ENCODE measurements around the gene U2SURP.

Gene U2SURP

DNA sequence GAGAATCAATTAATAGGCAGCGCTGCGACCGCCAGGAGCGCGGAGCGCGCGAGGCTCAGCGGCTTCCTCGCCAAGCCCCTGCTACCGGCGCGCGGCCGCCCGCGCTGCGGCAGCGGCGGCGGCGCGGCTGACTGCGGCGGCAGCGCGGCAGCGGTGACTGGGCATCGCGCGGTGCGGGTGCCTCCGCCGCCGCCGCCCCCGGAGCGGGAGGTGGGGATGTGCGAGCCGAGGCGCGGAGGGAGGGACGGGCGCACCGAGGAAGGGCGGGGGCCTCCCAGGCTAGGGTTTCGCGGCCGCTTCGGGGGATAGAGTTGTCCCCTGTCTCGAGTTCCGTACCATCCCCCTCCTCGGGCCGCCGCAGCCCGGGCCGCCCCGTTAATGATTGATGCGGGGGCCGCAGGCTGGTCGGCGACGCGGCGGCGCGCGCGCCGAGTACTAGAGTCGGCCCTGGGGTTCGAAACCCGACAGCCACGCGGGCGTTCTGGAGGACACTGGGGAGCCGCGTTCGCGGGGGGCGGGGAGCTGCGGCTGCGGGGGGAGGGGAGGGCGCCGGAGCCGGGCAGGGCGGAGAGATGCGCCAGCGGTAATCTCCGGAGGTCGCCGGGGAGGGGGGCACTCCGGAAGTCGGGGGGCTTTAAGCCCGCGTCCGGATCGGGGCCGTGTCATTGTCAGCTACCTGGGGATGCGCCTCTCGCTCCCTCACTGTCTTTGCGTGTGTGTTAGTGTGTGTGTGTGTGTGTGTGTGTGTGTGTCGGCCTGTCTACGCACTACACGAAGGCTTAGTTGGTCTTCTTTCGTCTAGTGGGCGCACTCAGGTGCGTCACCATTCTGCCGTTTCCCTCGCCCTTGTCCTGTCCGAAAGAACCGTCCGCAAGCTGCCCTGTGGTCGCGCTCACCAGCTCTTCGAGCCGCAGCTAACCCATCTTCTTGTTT, 37.6 kb upstream of the U2SURP start, which contains the start of gene PAQR9:
Gene PAQR9 (minus strand): TSS at position 159 of the 933 bp plus-strand sequence. CDS start 338 bp downstream, outside the sequence.
- no peak for DNase-seq
- Histone ChIP-seq H3K4me1 (peaks cover 0 to 15% (median 9%) of the 10 kb centered on the region in 4 donors), H3K9me3 (no peaks in the 10 kb centered on the region), H3K27me3 (peaks cover 0 to 39% of the 10 kb centered on the region in 2 donors), H3K4me3 (peak within 1 kb of the TSS; percentile 45 to 64), H3K27ac (no peak within 1 kb of the TSS), H3K36me3 (no peaks in the 10 kb centered on the region)
- TF ChIP-seq, protein P1, sequence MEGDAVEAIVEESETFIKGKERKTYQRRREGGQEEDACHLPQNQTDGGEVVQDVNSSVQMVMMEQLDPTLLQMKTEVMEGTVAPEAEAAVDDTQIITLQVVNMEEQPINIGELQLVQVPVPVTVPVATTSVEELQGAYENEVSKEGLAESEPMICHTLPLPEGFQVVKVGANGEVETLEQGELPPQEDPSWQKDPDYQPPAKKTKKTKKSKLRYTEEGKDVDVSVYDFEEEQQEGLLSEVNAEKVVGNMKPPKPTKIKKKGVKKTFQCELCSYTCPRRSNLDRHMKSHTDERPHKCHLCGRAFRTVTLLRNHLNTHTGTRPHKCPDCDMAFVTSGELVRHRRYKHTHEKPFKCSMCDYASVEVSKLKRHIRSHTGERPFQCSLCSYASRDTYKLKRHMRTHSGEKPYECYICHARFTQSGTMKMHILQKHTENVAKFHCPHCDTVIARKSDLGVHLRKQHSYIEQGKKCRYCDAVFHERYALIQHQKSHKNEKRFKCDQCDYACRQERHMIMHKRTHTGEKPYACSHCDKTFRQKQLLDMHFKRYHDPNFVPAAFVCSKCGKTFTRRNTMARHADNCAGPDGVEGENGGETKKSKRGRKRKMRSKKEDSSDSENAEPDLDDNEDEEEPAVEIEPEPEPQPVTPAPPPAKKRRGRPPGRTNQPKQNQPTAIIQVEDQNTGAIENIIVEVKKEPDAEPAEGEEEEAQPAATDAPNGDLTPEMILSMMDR (IDR thresholded peaks at IDR 0.05): no peak
- intact Hi-C loops (cut with DNase I; ENCODE audit: low total_unique reads): no loop called here

DNA sequence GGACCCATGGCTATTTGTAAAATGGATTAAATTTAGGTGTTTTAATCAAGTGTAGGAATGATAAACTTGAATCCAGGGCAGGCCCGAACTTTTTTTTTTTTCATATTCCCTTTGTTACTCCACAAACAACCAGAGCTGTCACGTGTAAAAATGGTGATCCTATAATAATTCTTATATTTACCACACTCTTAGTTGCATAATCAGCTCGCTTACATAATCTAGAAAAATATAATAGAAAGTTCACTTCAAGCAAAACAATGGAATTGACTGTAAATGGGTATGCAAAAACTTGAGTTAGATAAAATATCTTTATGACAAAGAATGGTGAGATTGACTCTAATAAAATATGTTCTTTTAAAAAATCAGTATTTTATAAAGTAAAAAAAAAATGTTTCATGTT, 35.8 kb upstream of the U2SURP start:
- H3K27me3 ChIP-seq: peaks cover 0 to 33% of the 10 kb centered on the region in 2 donors
- intact Hi-C loops (cut with DNase I; ENCODE audit: low total_unique reads): no loop called here
- DNase-seq: no peak
- H3K4me3 ChIP-seq: no peak overlapping the region
- H3K27ac ChIP-seq: no peak overlapping the region
- no peaks in the 10 kb centered on the region for H3K9me3 ChIP-seq
- H3K36me3 ChIP-seq: no peaks in the 10 kb centered on the region
- TF ChIP-seq, protein P1 (IDR thresholded peaks at IDR 0.05): no peak
- H3K4me1 ChIP-seq: peaks cover 0 to 15% (median 9%) of the 10 kb centered on the region in 4 donors

DNA sequence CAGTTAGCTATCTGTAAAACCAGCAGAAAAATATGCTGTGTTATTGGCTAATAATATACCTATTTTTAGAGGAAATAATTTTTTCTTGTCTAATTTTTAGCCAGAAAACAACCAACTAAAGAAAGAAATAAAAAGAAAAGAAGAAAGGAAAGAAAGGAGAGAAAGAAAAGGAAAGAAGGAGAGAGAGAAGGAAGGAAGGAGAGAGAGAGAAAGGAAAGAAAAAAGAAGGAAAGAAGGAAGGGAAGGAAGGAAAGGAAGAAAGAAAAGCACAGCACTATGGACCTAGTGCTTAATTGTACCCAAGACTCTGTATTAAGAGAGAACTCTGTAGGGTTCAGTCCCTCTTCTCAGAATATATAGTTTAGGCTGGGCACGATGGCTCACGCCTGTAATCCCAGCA, 34.6 kb upstream of the U2SURP start:
- H3K27ac ChIP-seq: no peak overlapping the region
- no peaks in the 10 kb centered on the region for H3K9me3 ChIP-seq
- TF ChIP-seq, protein P1 (IDR thresholded peaks at IDR 0.05): no peak
- no peak overlapping the region for H3K4me3 ChIP-seq
- H3K36me3 ChIP-seq: no peaks in the 10 kb centered on the region
- H3K27me3 ChIP-seq: peaks cover 0 to 27% of the 10 kb centered on the region in 2 donors
- DNase-seq: no peak
- peaks cover 0 to 15% (median 9%) of the 10 kb centered on the region in 4 donors for H3K4me1 ChIP-seq
- intact Hi-C loops (cut with DNase I; ENCODE audit: low total_unique reads): no loop called here

DNA sequence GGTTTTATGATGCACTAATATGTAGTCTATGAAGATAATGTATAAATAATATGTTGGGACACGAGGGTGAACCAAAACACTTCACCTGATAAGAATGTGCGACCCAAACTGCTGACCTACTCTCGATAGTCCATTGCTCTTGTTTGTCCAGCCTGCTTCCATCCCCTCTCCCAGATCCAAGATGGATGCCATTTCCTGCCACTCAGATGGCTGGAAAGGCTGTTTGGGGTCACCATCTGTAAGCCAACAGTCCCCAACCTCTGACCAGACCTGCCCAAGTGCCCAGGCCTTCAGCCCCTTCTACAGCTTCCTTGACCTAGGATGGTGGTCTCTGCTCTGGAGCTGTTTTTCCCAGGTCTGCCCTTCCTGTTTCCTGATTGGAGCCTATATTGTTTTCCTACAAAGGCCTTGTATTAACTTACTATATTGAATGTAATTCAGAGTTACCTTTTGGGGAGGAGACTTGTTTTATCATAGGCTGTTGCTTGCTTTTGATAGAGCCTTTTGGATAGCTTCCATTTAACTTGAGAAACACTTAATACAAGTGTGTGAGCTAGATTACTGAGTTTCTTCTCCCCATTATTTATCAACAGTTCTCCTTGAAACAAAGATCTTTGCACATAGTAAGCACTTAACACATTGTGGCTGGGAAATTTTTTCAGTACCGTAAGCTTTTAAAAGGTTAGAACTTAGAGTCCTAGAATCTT, 32.9 kb upstream of the U2SURP start:
- Histone ChIP-seq H3K27ac (no peak overlapping the region), H3K9me3 (no peaks in the 10 kb centered on the region), H3K4me1 (peaks cover 0 to 7% (median 5%) of the 10 kb centered on the region in 4 donors), H3K27me3 (peaks cover 0 to 11% of the 10 kb centered on the region in 2 donors), H3K36me3 (no peaks in the 10 kb centered on the region), H3K4me3 (no peak overlapping the region)
- TF ChIP-seq, protein P1 (IDR thresholded peaks at IDR 0.05): no peak
- intact Hi-C loops (cut with DNase I; ENCODE audit: low total_unique reads): no loop called here
- no peak for DNase-seq

DNA sequence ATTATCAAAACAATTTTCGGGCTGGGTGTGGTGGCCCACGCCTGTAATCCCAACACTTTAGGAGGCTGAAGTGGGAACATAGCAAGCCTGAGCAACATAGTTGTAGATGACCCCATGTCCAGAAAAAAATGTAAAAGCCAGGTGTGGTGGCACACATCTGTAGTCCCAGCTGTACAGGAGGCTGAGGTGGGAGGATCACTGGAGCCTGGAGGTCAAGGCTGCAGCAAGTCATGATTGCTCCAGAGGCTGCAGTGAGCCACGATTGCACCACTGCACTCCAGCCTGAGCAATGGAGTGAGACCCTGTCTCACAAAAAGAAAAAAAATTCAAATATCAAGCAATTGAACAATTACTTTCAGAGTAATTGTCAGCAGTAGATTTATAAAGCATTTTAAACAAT, 29.9 kb upstream of the U2SURP start:
- no peak overlapping the region for H3K4me3 ChIP-seq
- H3K36me3 ChIP-seq: no peaks in the 10 kb centered on the region
- TF ChIP-seq, protein P1 (IDR thresholded peaks at IDR 0.05): no peak
- no peaks in the 10 kb centered on the region for H3K9me3 ChIP-seq
- intact Hi-C loops (cut with DNase I; ENCODE audit: low total_unique reads): loop anchor here (5.0 kb wide), 1 partner anchor 364 kb away; no protein-coding TSS in a partner anchor
- H3K4me1 ChIP-seq: peaks cover 0 to 1% (median 0%) of the 10 kb centered on the region in 4 donors
- DNase-seq: no peak
- H3K27me3 ChIP-seq: no peaks in the 10 kb centered on the region
- H3K27ac ChIP-seq: no peak overlapping the region

Measured in tibial artery (tissue), 4 donors.